Activated CD4-positive, CD25-positive, alpha-beta regulatory T cell treated with anti-CD3 and anti-CD28 coated beads, Interleukin-2, amount 50 U/mL, for 16 hours (primary cell): ENCODE data around the gene FSCN2.
"Not testable (repeated sequence)": the region's sequence is repeated elsewhere in the genome, so short reads cannot be mapped to it uniquely, and the experiment has no call there.

Source experiments
- DNase-seq: peaks from one replicate; pipeline ENCODE4 v3.0.0-alpha.2; 2020; ENCODE audit warnings: low read depth, low spot score

The FSCN2 gene

GRCh38 chr17:81528384-81528650 is 140 bp downstream of the FSCN2 start:
- DNase-seq, result no peak

GRCh38 chr17:81528651-81529436 is 667 bp downstream of the FSCN2 start:
- DNase-seq, result no peak

- no peak for DNase-seq
Measured at GRCh38 chr17:81529437-81529803, 1.2 kb downstream of the FSCN2 start.

GRCh38 chr17:81531013-81531412 is 2.8 kb downstream of the FSCN2 start:
- not testable (repeated sequence) for DNase-seq

- not testable (repeated sequence) for DNase-seq
Measured at GRCh38 chr17:81531998-81532404, 3.8 kb downstream of the FSCN2 start.

GRCh38 chr17:81532490-81533287 is 4.5 kb downstream of the FSCN2 start:
- DNase-seq, result no peak

- DNase-seq, result no peak
Measured at GRCh38 chr17:81533339-81534141, 5.4 kb downstream of the FSCN2 start.

GRCh38 chr17:81534157-81535006 is 6.2 kb downstream of the FSCN2 start:
- DNase-seq, result no peak

GRCh38 chr17:81535007-81535328 is 6.8 kb downstream of the FSCN2 start:
- DNase-seq, result no peak

- no peak for DNase-seq
Measured at GRCh38 chr17:81535480-81536298, 7.5 kb downstream of the FSCN2 start.

- no peak for DNase-seq
Measured at GRCh38 chr17:81536299-81537290, 8.4 kb downstream of the FSCN2 start.

GRCh38 chr17:81537343-81537855 is 9.2 kb downstream of the FSCN2 start:
- no peak for DNase-seq

GRCh38 chr17:81537856-81538555 is 9.8 kb downstream of the FSCN2 start:
- no peak for DNase-seq

GRCh38 chr17:81538651-81539570 is 10.7 kb downstream of the FSCN2 start:
- no peak for DNase-seq

GRCh38 chr17:81539571-81539900 is 11.4 kb downstream of the FSCN2 start:
- DNase-seq, result no peak

- no peak for DNase-seq
Measured at GRCh38 chr17:81539961-81540675, 11.9 kb downstream of the FSCN2 start.

- DNase-seq, result no peak
Measured at GRCh38 chr17:81540676-81541027, 12.5 kb downstream of the FSCN2 start.
